ENCODE measurements around the gene CEBPB.

Gene CEBPB

GRCh38 chr20:50215101-50215690, 24.6 kb downstream of the CEBPB start:
- no peak for DNase-seq

GRCh38 chr20:50215926-50216325, 25.3 kb downstream of the CEBPB start:
- no peak for DNase-seq

GRCh38 chr20:50216543-50217206, 26.0 kb downstream of the CEBPB start:
- no peak for DNase-seq

- DNase-seq = no peak
These were observed 26.7 kb downstream of the CEBPB start for GRCh38 chr20:50217207-50217949.

- no peak for DNase-seq
These were observed 28.4 kb downstream of the CEBPB start for GRCh38 chr20:50218987-50219435.

GRCh38 chr20:50219600-50219999, 29.0 kb downstream of the CEBPB start:
- DNase-seq = no peak

GRCh38 chr20:50220093-50220893, 29.7 kb downstream of the CEBPB start:
- DNase-seq = no peak

- DNase-seq = no peak
These were observed 30.3 kb downstream of the CEBPB start for GRCh38 chr20:50220894-50221365.

- DNase-seq = no peak
These were observed 31.1 kb downstream of the CEBPB start for GRCh38 chr20:50221501-50222308.

- no peak for DNase-seq
These were observed 31.8 kb downstream of the CEBPB start for GRCh38 chr20:50222309-50223038.

- no peak for DNase-seq
These were observed 32.7 kb downstream of the CEBPB start for GRCh38 chr20:50223039-50224005.

GRCh38 chr20:50224052-50224451, 33.4 kb downstream of the CEBPB start:
- DNase-seq = no peak

GRCh38 chr20:50224531-50225255, 34.1 kb downstream of the CEBPB start:
- DNase-seq = no peak

GRCh38 chr20:50226093-50226974, 35.7 kb downstream of the CEBPB start:
- no peak for DNase-seq

- DNase-seq = no peak
These were observed 36.9 kb downstream of the CEBPB start for GRCh38 chr20:50227506-50227905.

- DNase-seq = no peak
These were observed 38.6 kb downstream of the CEBPB start for GRCh38 chr20:50229156-50229607.

- no peak for DNase-seq
These were observed 39.6 kb downstream of the CEBPB start for GRCh38 chr20:50230184-50230583.

GRCh38 chr20:50230871-50231560, 40.4 kb downstream of the CEBPB start:
- no peak for DNase-seq

Data from NCI-H187 (cell line).